HG03196 (cell line): ENCODE results near the gene SCD5.

Experiments used
- ATAC-seq: cut with Tn5 transposase; IDR thresholded peaks from one replicate; pipeline ENCODE4 v1.9.1; 2021; ENCODE audit not compliant: unreplicated experiment

SCD5 gene

GRCh38 chr4:82606622-82607021 is 192.0 kb downstream of the SCD5 start:
- ATAC-seq: no peak

GRCh38 chr4:82604522-82604921 is 194.1 kb downstream of the SCD5 start:
- no peak for ATAC-seq

DNA sequence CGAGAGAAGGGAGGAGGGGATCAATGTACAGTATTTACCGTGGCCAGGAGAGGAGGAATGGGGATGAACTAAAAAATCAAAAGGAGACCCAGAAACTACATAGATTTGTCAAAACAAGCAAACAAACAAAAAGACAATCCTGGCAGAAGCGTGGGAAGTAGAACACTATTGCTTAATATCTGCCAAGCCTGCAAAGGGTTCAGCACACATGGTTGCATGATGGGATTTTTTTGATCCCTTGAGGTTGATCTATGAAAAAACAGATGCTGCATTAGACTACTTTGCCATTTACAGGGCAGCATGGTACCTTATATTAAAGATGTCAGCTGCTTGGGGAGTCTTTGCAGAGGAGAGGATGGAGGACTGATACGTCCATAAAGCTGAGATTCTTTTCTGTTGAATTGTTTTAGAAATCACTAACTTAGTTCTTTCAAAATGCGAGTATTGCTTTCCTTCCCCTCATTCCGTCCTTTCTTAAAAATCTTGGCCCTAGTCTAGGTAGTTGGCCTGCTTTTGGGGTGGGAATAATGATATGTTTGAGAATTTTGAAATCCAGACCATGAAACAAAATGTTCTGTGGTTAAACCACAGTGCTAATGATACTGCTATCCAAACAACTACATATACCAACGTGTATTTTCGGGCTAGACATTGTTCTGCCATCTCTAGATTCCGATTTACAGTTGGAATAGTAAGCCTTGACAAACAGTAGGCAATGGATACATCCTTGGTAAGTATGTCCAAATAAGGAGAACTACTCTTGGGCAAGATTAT is 197.2 kb downstream of the SCD5 start:
- ATAC-seq: no peak

GRCh38 chr4:82599336-82599735 is 199.3 kb downstream of the SCD5 start:
- ATAC-seq: no peak

DNA sequence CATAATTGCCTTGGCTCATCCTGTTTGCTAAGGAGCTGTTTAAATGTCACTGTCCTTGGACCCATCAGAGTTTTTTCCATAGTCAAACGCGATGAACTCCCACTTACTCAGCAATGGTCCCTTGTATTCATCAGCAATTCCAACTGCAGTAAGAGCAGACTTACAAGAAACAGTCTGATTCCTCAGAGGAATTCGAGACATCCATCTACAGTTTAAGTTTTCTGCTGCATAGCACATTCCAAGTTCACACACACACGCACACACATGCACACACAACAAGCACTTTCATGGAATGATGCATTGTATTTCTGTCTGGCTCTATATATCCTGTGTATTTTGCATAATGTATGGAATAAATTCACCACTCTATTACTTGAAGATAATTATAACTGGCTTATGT is 204.1 kb downstream of the SCD5 start:
- no peak for ATAC-seq

- no peak for ATAC-seq
Observed at GRCh38 chr4:82593411-82593810, 205.2 kb downstream of the SCD5 start.

DNA sequence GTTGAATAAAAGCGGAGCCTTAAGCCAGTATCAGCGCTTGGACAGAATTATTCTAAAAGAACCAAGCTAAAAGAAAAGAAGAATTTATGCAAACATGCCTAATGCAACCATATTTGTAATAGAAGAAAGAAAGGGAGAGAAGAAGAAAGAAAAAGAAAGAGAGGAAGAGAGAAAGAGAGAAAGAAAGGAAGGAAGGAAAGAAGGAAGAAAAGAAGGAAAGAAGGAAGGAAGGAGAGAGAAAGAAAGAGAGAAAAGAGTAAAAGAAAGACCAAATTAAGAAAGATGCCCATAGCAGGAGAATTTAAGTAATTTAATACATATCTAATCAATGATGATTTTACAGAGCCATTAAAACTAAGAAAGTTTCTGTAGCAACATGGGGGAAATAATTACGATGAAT is 206.0 kb downstream of the SCD5 start:
- ATAC-seq: no peak

DNA sequence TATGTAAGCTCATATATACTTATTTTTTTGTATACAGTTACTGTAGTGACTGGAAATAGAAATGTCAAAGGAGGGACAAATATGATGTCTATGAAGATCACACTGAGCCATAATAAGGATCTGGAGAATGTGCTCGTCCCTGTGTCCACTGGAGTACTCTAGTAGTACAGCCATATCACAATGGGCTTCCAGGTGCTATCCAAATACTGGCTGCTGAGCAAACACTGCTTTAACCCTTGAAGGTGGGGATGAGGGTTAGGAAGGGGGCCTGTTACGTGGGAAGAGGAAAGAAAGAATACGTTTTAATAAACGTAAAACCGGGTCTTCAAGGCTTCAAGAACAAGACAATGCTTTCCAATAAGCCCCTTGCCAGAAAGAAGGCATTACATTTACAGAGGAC is 207.0 kb downstream of the SCD5 start:
- ATAC-seq: no peak

DNA sequence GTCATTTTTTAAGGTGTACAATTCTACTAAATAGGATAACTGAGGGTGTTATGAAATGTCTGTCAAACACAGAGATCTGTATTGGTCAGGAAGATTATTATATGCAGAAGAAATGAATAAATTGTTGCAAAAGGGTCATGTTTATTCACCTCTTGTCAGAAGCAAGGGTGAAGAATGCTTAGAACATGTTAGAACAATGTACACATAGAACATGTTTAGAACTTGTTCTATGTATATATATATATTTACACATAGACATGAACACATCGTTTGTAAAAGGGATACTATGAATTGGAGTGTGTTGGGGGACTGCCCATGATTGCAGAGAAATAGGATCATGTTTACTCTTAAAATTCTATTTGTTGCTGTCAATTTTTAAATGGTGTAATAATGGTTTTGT is 208.8 kb downstream of the SCD5 start:
- no peak for ATAC-seq

GRCh38 chr4:82588771-82589270 is 209.8 kb downstream of the SCD5 start:
- no peak for ATAC-seq

DNA sequence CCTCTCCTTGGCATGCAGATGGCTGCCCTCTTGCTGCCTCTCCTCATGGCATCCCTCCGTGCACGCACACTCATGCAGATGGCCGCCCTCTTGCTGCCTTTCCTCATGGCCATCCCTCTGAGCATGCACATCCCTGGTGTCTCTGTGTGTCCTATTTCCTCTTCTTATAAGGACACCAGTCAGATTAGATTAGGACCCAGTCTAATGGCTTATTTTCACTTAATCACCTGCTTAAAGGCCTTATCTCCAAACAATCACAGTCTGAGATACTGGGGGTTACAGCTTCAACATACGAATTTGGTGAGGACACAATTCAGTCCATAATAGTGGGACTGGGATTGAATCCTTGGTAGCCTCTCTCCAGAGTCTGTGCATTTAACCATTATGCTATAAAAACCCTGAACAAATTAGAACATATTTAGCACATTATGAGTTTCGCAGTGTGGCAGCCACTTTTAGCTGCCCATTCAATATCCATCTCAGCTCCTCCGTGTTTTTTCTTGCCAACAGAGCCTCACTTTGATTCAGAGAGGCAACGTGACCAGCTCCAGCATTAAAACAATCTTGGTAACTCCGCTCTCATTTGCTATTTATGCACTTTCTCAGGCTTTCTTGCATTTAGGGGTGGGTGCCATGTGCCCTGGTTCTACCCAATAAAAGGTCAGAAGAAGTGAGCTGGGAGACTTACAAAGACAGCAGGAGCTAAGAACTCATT is 210.6 kb downstream of the SCD5 start:
- ATAC-seq: no peak

- ATAC-seq: no peak
Observed at GRCh38 chr4:82585690-82586435, 212.7 kb downstream of the SCD5 start.

DNA sequence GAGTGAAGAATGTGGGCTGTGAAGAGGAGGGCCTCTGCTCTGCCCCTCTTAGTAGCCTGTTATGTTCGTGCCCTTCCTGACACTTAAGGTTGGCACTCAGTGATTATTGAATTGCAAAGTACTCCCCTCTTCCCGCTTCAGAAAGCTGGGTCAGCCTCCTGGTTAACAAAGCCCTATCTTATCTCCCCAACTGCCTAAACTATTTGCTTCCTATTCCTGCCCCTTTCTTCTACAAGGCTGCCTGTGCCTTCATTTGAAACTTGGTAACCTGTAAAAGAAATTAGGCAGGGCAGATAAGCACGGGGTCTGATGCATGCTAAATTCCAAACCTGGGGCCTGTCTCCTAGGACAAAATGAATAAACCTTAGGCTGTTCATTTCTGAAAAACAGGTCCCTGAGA is 213.7 kb downstream of the SCD5 start:
- no peak for ATAC-seq

DNA sequence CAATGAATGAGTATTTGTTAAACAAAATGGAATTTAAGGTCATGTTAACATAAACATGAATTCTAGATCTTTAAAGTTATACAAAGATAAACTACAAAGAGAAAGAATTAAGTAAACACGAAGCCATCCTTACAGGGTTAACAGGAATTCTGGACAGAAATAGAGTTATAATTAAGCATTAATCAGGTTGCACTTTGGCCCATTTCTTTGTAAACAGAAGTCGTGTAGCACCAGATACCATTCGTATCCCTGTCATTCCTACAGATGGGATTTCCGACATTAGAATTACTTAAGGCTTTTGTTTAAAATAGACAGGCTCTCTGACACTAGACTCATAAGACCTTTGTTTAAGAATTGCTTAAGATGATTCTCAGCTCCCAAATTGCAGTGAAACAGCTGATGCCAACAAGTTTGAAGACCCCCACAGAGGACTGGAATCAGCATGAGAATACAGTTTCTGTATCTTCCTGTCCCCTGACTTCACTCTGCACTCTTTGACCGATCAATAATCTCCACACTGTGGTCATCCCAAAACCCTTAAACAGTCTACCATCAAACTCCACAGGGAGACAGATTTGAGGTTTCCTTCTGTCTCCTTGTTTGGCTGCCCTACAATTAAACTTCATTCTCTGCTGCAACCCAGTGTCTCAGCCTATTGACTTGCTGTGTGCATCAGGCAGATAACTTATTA is 214.6 kb downstream of the SCD5 start:
- no peak for ATAC-seq

DNA sequence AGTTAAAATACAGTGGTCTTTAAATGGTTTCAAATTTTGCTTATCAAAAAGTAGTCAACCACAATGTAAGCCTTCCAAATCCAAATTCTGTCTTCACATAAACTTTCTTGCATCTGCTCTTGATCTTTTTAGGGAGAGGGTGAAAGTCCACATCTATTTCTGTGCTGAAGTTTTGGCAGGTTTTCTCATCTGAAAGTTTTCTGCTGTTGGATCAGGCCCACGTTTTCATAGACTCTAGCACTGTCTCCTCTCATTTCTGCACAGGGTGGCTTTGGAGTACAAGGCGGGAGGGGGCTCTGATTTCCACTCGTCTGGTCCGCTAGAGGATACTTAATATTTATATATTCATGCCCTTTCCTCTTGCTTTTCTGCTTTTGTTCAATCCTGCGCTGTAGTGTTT is 218.7 kb downstream of the SCD5 start:
- ATAC-seq: no peak
